Osteocyte (in vitro differentiated cells): ENCODE results near the gene POMGNT2. TPM values are rescaled to one million over a fixed set of nuclear protein-coding genes. Genes with fewer than 3 reads are reported as not detected.

Experiments used
- DNase-seq: peaks from one replicate; pipeline ENCODE4 v3.0.0; 2021; ENCODE audit warnings: mixed read lengths; ENCODE audit not compliant: unreplicated experiment; ENCODE audit errors: extremely low spot score
- H3K27ac Mint-ChIP-seq: one replicate; pipeline ENCODE4 v1.8.0; 2021; ENCODE audit warnings: mild to moderate bottlenecking, mixed read lengths; ENCODE audit not compliant: unreplicated experiment
- H3K27me3 Mint-ChIP-seq: one replicate; pipeline ENCODE4 v1.8.0; 2021; ENCODE audit warnings: mixed read lengths; ENCODE audit not compliant: unreplicated experiment
- H3K36me3 Mint-ChIP-seq: one replicate; pipeline ENCODE4 v1.8.0; 2021; ENCODE audit warnings: mixed read lengths; ENCODE audit not compliant: unreplicated experiment
- H3K4me1 Mint-ChIP-seq: one replicate; pipeline ENCODE4 v1.8.0; 2021; ENCODE audit warnings: mixed read lengths; ENCODE audit not compliant: unreplicated experiment
- H3K4me3 Mint-ChIP-seq: one replicate; pipeline ENCODE4 v1.8.0; 2021; ENCODE audit warnings: mild to moderate bottlenecking, moderate library complexity, mixed read lengths; ENCODE audit not compliant: unreplicated experiment
- H3K9me3 Mint-ChIP-seq: one replicate; pipeline ENCODE4 v1.8.0; 2021; ENCODE audit warnings: mixed read lengths; ENCODE audit not compliant: unreplicated experiment
- total RNA-seq: library from RNA; stranded (reverse); gene quantifications from 2 replicates; pipeline ENCODE4 v1.2.1, GENCODE V29; 2021
- TF ChIP-seq, protein P1 (sequence below): fragments of 200-600 bp; sonication (generic); IDR thresholded peaks from 2 replicates; pipeline ENCODE4 v1.5.0; 2021; ENCODE audit warnings: antibody characterized with exemption, mild to moderate bottlenecking, moderate library complexity

POMGNT2 gene
- total RNA-seq, 1 donor from 2014 or later: 16.1 TPM

DNA sequence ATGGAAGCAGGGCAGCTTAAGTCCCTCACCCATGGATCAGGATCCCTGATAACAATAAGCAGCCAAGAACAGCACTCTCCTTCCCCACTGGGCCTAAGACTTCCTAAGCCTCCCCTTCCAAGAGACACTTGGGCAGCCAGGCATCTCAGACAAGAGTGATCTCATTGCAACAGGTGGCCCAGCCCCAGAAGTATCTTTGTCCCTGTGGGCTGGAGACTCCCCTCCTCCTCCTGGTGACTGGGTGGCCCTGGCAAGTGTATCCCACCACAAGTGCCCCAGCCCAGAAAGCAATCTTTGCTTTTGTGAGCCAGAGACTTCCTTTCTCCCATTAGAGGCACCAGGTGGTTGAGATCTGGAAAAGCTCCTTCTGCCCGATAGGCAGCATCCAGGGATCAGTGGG lies 40.7 kb upstream of the POMGNT2 start:
- no peaks in the 10 kb centered on the region for H3K9me3 Mint-ChIP-seq
- H3K4me1 Mint-ChIP-seq: no peaks in the 10 kb centered on the region
- H3K27me3 Mint-ChIP-seq: peaks cover 52% of the 10 kb centered on the region
- H3K36me3 Mint-ChIP-seq: no peaks in the 10 kb centered on the region
- H3K4me3 Mint-ChIP-seq: no peak overlapping the region
- DNase-seq: no peak
- TF ChIP-seq, protein P1, sequence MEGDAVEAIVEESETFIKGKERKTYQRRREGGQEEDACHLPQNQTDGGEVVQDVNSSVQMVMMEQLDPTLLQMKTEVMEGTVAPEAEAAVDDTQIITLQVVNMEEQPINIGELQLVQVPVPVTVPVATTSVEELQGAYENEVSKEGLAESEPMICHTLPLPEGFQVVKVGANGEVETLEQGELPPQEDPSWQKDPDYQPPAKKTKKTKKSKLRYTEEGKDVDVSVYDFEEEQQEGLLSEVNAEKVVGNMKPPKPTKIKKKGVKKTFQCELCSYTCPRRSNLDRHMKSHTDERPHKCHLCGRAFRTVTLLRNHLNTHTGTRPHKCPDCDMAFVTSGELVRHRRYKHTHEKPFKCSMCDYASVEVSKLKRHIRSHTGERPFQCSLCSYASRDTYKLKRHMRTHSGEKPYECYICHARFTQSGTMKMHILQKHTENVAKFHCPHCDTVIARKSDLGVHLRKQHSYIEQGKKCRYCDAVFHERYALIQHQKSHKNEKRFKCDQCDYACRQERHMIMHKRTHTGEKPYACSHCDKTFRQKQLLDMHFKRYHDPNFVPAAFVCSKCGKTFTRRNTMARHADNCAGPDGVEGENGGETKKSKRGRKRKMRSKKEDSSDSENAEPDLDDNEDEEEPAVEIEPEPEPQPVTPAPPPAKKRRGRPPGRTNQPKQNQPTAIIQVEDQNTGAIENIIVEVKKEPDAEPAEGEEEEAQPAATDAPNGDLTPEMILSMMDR: no peak
- H3K27ac Mint-ChIP-seq: no peak overlapping the region

DNA sequence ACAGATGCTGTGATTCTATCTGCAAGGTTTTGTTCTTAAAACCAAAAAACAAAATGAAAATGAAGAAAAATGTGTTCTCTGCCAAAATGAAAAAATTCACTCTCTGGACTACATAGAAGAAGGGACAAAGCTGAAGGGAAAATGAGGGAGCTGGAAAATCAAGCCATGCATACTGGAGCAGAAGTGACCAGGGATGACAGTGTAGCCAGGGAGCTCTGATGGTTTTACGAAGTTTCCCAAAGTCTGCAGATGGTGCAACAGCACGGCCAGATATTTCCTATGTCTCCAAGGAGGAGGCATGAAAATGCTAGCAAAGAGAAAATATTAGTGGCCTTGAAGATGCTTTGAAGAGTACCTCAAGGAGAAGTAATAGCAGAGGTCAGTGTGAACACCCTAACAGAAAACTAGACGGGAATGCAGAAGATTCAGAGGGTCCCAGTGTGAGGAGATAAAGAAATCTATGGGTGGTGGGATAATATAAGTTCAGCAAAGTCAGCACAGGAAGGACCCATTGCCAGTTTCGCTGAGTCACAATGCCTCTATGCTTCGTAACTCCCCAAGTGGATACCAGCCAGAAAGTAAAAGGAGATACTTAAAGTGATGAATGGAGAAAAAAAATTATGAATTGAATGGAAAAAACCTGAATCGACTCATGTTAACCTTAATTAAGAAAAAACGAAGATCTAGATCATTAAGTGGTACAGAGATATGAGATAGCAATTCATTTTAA lies 39.0 kb upstream of the POMGNT2 start:
- no peaks in the 10 kb centered on the region for H3K36me3 Mint-ChIP-seq
- no peaks in the 10 kb centered on the region for H3K4me1 Mint-ChIP-seq
- H3K27me3 Mint-ChIP-seq: peaks cover 49% of the 10 kb centered on the region
- H3K9me3 Mint-ChIP-seq: no peaks in the 10 kb centered on the region
- DNase-seq: no peak
- H3K27ac Mint-ChIP-seq: no peak overlapping the region
- H3K4me3 Mint-ChIP-seq: no peak overlapping the region
- TF ChIP-seq, protein P1: no peak

DNA sequence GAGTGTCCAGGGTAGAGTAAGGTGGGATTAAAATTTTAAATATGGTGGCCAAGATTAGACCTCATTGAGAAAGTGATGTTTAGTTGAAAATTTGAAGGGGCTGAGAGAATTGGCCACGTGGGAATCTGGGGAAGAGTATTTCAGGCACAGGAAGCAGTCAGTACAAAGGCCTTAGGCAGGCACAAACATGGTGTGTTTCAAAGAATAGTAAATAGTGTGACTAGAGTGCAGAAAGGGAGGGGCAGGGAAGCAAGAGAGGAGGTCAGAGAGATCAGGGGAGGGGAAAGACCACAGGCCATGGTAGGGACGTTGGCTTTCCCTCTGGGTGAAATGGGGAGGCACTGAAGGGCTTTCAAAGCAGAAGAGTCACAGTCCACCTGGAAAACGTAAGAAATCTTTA lies 36.6 kb upstream of the POMGNT2 start:
- Mint-ChIP-seq H3K4me1 (no peaks in the 10 kb centered on the region), H3K36me3 (no peaks in the 10 kb centered on the region), H3K9me3 (no peaks in the 10 kb centered on the region), H3K4me3 (no peak overlapping the region), H3K27ac (no peak overlapping the region), H3K27me3 (peaks cover 43% of the 10 kb centered on the region)
- TF ChIP-seq, protein P1: no peak
- DNase-seq: no peak

DNA sequence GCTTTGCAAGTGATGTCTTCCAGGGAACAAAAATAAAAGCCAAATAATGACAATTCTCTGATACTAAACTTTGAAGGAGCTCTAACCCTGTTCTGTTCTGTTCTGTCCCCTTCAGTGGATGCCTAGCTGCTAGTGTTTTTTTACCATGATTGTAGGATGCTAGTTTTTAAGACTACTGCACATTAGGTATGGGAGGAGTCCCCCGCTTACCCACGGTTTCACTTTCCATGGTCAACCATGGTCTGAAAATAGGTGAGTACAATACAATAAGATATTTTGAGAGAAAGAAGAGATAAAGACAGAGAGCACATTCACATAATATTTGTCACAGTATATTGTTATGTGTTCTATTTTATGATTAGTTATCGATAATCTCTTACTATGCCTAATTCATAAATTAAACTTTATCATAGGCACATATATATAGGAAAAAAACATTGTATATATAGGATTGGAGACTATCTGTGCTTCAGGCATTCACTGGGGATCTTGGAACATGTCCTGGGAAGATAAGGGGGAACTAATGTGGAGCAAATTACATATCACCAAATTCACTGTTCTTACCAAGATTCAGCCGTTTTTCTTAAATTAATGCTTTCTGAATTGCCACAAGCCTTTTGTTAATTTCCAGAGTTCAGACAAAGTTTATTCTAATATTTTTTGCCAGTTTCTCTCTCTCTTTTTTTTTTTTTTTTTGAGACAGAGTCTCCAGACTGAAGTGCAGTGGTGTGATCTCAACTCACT lies 32.8 kb upstream of the POMGNT2 start:
- H3K9me3 Mint-ChIP-seq: peaks cover 11% of the 10 kb centered on the region
- DNase-seq: no peak
- H3K4me1 Mint-ChIP-seq: no peaks in the 10 kb centered on the region
- TF ChIP-seq, protein P1: no peak
- peaks cover 18% of the 10 kb centered on the region for H3K27me3 Mint-ChIP-seq
- no peak overlapping the region for H3K27ac Mint-ChIP-seq
- no peak overlapping the region for H3K4me3 Mint-ChIP-seq
- no peaks in the 10 kb centered on the region for H3K36me3 Mint-ChIP-seq
